HEK293 (cell line): ENCODE results near the gene ZNF358.

Source experiments
- CTCF ChIA-PET: fragments of 350-600 bp; formaldehyde crosslinking; extraction: SDS; loops from one replicate; lab custom pipeline; 2021; ENCODE audit warnings: antibody characterized with exemption; lab: Yijun Ruan, JAX
- POLR2A ChIA-PET: fragments of 300-600 bp; formaldehyde crosslinking; extraction: SDS; loops from one replicate; lab custom pipeline; 2020; ENCODE audit warnings: antibody characterized with exemption, inconsistent platforms; lab: Yijun Ruan, JAX
- H3K27ac ChIP-seq: fragments of 200-500 bp; sonication (Bioruptor generic); 2 replicates; pipeline ENCODE4 v1.5.1; 2014; ENCODE audit warnings: low read depth, low read length, control low read depth, inconsistent platforms; ENCODE audit errors: extremely low read depth
- H3K36me3 ChIP-seq, 2 experiments: fragments of 200-500 bp in 1 of 2; sonication (Bioruptor generic) in 1 of 2; 1 replicate in 1 of 2; 2 replicates in 1 of 2; pipeline ENCODE4 v1.5.1; 2014 to 2017; ENCODE audit warnings: inconsistent platforms in 2 of 2, low read length in 2 of 2; ENCODE audit not compliant: control insufficient read depth in 2 of 2, insufficient read depth in 1 of 2
- H3K4me1 ChIP-seq: fragments of 200-500 bp; sonication (Bioruptor generic); 2 replicates; pipeline ENCODE4 v1.5.1; 2014; ENCODE audit warnings: mild to moderate bottlenecking, low read length, inconsistent platforms; ENCODE audit not compliant: control insufficient read depth, insufficient read depth
- H3K4me3 ChIP-seq: 2 replicates; pipeline ENCODE4 v1.5.1; 2011; ENCODE audit warnings: low read depth, mild to moderate bottlenecking, control low read depth, low read length, moderate library complexity
- H3K9me3 ChIP-seq: fragments of 200-500 bp; sonication (Bioruptor generic); 2 replicates; pipeline ENCODE4 v1.5.1; 2014; ENCODE audit warnings: low read depth, low read length, inconsistent platforms; ENCODE audit not compliant: control insufficient read depth, insufficient read depth
- GLIS2 ChIP-seq: fragments of 450-650 bp; formaldehyde crosslinking; IDR thresholded peaks from 2 replicates; pipeline ENCODE4 v1.5.1; 2016; ENCODE audit warnings: missing biosample characterization, missing genetic modification characterization
- PRDM10 ChIP-seq: fragments of 450-650 bp; formaldehyde crosslinking; IDR thresholded peaks from 2 replicates; pipeline ENCODE4 v1.5.1; 2016; ENCODE audit warnings: missing biosample characterization, missing genetic modification characterization
- SCRT1 ChIP-seq: fragments of 450-650 bp; formaldehyde crosslinking; IDR thresholded peaks from 2 replicates; pipeline ENCODE4 v1.5.1; 2016; ENCODE audit warnings: missing biosample characterization, missing genetic modification characterization, borderline replicate concordance
- SCRT2 ChIP-seq: fragments of 450-650 bp; formaldehyde crosslinking; IDR thresholded peaks from 2 replicates; pipeline ENCODE4 v1.5.1; 2016; ENCODE audit warnings: missing biosample characterization, missing genetic modification characterization
- ZBTB10 ChIP-seq: fragments of 450-650 bp; formaldehyde crosslinking; IDR thresholded peaks from 2 replicates; pipeline ENCODE4 v1.5.1; 2016; ENCODE audit warnings: missing biosample characterization, missing genetic modification characterization
- ZBTB21 ChIP-seq: fragments of 450-650 bp; formaldehyde crosslinking; IDR thresholded peaks from 2 replicates; pipeline ENCODE4 v1.5.1; 2017; ENCODE audit warnings: missing biosample characterization, missing genetic modification characterization
- ZBTB48 ChIP-seq: fragments of 450-650 bp; formaldehyde crosslinking; IDR thresholded peaks from 2 replicates; pipeline ENCODE4 v1.5.1; 2016; ENCODE audit warnings: missing biosample characterization, missing genetic modification characterization
- ZBTB8A ChIP-seq: fragments of 450-650 bp; formaldehyde crosslinking; IDR thresholded peaks from 2 replicates; pipeline ENCODE4 v1.5.1; 2016; ENCODE audit warnings: missing biosample characterization, missing genetic modification characterization
- ZNF132 ChIP-seq: fragments of 450-650 bp; formaldehyde crosslinking; IDR thresholded peaks from 2 replicates; pipeline ENCODE4 v1.5.1; 2017; ENCODE audit warnings: missing biosample characterization, missing genetic modification characterization, borderline replicate concordance
- ZNF175 ChIP-seq: fragments of 450-650 bp; formaldehyde crosslinking; IDR thresholded peaks from 2 replicates; pipeline ENCODE4 v1.5.1; 2016; ENCODE audit warnings: missing biosample characterization, missing genetic modification characterization
- ZNF223 ChIP-seq: fragments of 450-650 bp; formaldehyde crosslinking; IDR thresholded peaks from 2 replicates; pipeline ENCODE4 v1.5.1; 2016; ENCODE audit warnings: missing biosample characterization, missing genetic modification characterization
- ZNF398 ChIP-seq: fragments of 450-650 bp; formaldehyde crosslinking; IDR thresholded peaks from 2 replicates; pipeline ENCODE4 v1.5.1; 2017; ENCODE audit warnings: missing biosample characterization, missing genetic modification characterization
- ZNF580 ChIP-seq: fragments of 450-650 bp; formaldehyde crosslinking; IDR thresholded peaks from 2 replicates; pipeline ENCODE4 v1.5.1; 2016; ENCODE audit warnings: missing biosample characterization, missing genetic modification characterization
- ZNF600 ChIP-seq: fragments of 450-650 bp; formaldehyde crosslinking; IDR thresholded peaks from 2 replicates; pipeline ENCODE4 v1.5.1; 2016; ENCODE audit warnings: missing biosample characterization, missing genetic modification characterization
- ZNF610 ChIP-seq: fragments of 450-650 bp; formaldehyde crosslinking; IDR thresholded peaks from 2 replicates; pipeline ENCODE4 v1.5.1; 2016; ENCODE audit warnings: missing biosample characterization, missing genetic modification characterization, borderline replicate concordance
- ZNF623 ChIP-seq: fragments of 450-650 bp; formaldehyde crosslinking; IDR thresholded peaks from 2 replicates; pipeline ENCODE4 v1.5.1; 2016; ENCODE audit warnings: missing biosample characterization, missing genetic modification characterization
- ZNF707 ChIP-seq: fragments of 450-650 bp; formaldehyde crosslinking; IDR thresholded peaks from 2 replicates; pipeline ENCODE4 v1.5.1; 2016; ENCODE audit warnings: missing biosample characterization, missing genetic modification characterization
- ZSCAN4 ChIP-seq: fragments of 450-650 bp; formaldehyde crosslinking; IDR thresholded peaks from 2 replicates; pipeline ENCODE4 v1.5.1; 2017; ENCODE audit warnings: missing biosample characterization, missing genetic modification characterization
- TF ChIP-seq, protein P1 (sequence below): IDR thresholded peaks from 2 replicates; pipeline ENCODE4 v1.6.1; 2011; ENCODE audit warnings: mild to moderate bottlenecking, low read depth, low read length, borderline replicate concordance

Gene ZNF358

DNA sequence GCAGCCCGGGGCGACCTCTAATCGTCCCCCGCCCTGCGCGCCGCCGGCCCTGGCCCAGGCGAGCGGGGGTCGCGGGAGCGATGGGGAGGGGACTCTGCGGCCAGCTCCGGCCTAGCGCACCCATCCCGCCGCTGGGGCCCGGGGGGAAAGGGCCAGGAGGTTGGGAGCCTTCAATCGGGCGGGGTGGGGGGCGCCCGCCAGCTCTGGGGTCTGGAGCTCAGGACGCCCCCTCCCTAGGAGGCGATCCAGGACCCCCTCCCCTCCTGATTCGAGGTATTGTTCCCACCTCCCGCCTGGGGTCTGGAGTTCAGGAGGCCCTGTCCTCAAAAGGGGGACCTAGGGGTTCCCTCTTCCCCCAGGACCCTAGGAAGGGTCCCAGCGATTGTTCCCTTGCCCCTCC lies 430 bp downstream of the ZNF358 start:
- H3K9me3 ChIP-seq, result no peaks in the 10 kb centered on the region
- peaks cover 0 to 7% of the 10 kb centered on the region in 2 experiments; a peak in 1 of 3 replicates for H3K36me3 ChIP-seq
- peaks cover 4% of the 10 kb centered on the region for H3K4me1 ChIP-seq
- ChIA-PET CTCF (interaction anchor here (0.6 kb wide), 1 partner anchor 149 kb away, joined by 3 read pairs; no protein-coding TSS in a partner anchor), POLR2A (interaction anchor here (0.5 to 1.3 kb wide), 7 partner anchors 10 to 209 kb away, joined by 3 to 5 read pairs (median 3); partner anchors contain the start of gene PNPLA6)
- TF ChIP-seq ZBTB8A (tag by site-specific recombination) (peak; percentile 32), PRDM10 (tag by site-specific recombination) (peak; percentile 70), ZSCAN4 (tag by site-specific recombination) (no peak), ZNF580 (tag by site-specific recombination) (no peak), ZNF132 (tag by site-specific recombination) (no peak), ZBTB10 (tag by site-specific recombination) (peak; percentile 57; the same call in 1 of the 2 replicates), ZBTB48 (tag by site-specific recombination) (0 out of 2 replicates have a peak, but pooled peaks have one; percentile 24), ZNF610 (tag by site-specific recombination) (no peak), ZNF398 (tag by site-specific recombination) (peak; percentile 16; the same call in 1 of the 2 replicates)
- H3K4me3 ChIP-seq, result peak overlapping the region; percentile 64
- peak overlapping the region; percentile 65; the same call in 1 of the 2 replicates for H3K27ac ChIP-seq

DNA sequence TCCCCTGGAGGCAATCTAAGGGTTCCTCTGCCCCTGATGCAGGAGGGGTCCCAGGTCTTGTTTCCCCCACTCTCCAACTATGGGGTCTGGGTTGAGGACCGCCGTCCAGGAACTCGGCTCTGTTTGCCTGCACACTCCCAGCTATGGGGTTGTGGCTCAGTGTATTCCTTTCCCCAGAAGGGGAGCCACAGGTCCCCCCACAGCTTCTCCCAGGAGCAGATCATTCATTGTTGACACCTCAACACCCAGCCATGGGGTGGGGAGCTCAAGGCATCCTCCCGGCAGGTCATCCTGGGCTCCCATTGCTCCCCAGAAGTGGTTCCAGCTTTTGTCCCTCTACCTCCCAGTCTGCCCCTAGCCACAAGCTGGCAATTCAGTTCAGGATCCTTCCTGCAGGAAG lies 975 bp downstream of the ZNF358 start:
- CTCF ChIA-PET, result interaction anchor here (0.6 kb wide), 1 partner anchor 150 kb away, joined by 3 read pairs; no protein-coding TSS in a partner anchor
- Histone ChIP-seq H3K9me3 (no peaks in the 10 kb centered on the region), H3K36me3 (peaks cover 0 to 7% of the 10 kb centered on the region in 2 experiments; a peak in 1 of 3 replicates), H3K27ac (0 out of 2 replicates have a peak overlapping the region, but pooled peaks have one; percentile 65), H3K4me1 (peaks cover 4% of the 10 kb centered on the region), H3K4me3 (peak overlapping the region; percentile 64)
- POLR2A ChIA-PET, result interaction anchor here (0.6 to 1.3 kb wide), 4 partner anchors 9 to 209 kb away, joined by 3 to 5 read pairs (median 4); partner anchors contain the start of gene PNPLA6
- TF ChIP-seq SCRT2 (tag by site-specific recombination), result peak; percentile 88
- no peak for TF ChIP-seq ZNF223
- TF ChIP-seq ZNF175 (tag by site-specific recombination), result no peak
- TF ChIP-seq ZNF623 (tag by site-specific recombination), result no peak
- TF ChIP-seq, protein P1, sequence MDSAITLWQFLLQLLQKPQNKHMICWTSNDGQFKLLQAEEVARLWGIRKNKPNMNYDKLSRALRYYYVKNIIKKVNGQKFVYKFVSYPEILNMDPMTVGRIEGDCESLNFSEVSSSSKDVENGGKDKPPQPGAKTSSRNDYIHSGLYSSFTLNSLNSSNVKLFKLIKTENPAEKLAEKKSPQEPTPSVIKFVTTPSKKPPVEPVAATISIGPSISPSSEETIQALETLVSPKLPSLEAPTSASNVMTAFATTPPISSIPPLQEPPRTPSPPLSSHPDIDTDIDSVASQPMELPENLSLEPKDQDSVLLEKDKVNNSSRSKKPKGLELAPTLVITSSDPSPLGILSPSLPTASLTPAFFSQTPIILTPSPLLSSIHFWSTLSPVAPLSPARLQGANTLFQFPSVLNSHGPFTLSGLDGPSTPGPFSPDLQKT, result no peak
- no peak for TF ChIP-seq ZNF600 (tag by site-specific recombination)
- no peak for TF ChIP-seq ZBTB21 (tag by site-specific recombination)
- TF ChIP-seq GLIS2 (tag by site-specific recombination), result no peak
- TF ChIP-seq ZNF707 (tag by site-specific recombination), result no peak
- TF ChIP-seq SCRT1 (tag by site-specific recombination), result peak; percentile 85
- TF ChIP-seq ZBTB48 (tag by site-specific recombination), result 0 out of 2 replicates have a peak, but pooled peaks have one; percentile 3
